HG03439 (cell line): ENCODE data around the gene PLCB3.
A peak's percentile ranks its signal among the peaks of the same experiment; 100 is the strongest.
"Not testable (repeated sequence)": the region's sequence is repeated elsewhere in the genome, so short reads cannot be mapped to it uniquely, and the experiment has no call there.

Experiments used
- ATAC-seq: cut with Tn5 transposase; IDR thresholded peaks from one replicate; pipeline ENCODE4 v1.9.1; 2021; ENCODE audit warnings: mild to moderate bottlenecking, moderate library complexity; ENCODE audit not compliant: unreplicated experiment

PLCB3 gene

GRCh38 chr11:64235437-64236161 lies 15.7 kb upstream of the PLCB3 start:
- ATAC-seq = no peak

GRCh38 chr11:64237484-64237951 lies 13.8 kb upstream of the PLCB3 start:
- ATAC-seq = no peak

- ATAC-seq = no peak
These were observed 13.3 kb upstream of the PLCB3 start for GRCh38 chr11:64238076-64238475.

GRCh38 chr11:64238999-64239398 lies 12.3 kb upstream of the PLCB3 start:
- no peak for ATAC-seq

GRCh38 chr11:64239662-64240434 lies 11.5 kb upstream of the PLCB3 start:
- ATAC-seq = no peak

DNA sequence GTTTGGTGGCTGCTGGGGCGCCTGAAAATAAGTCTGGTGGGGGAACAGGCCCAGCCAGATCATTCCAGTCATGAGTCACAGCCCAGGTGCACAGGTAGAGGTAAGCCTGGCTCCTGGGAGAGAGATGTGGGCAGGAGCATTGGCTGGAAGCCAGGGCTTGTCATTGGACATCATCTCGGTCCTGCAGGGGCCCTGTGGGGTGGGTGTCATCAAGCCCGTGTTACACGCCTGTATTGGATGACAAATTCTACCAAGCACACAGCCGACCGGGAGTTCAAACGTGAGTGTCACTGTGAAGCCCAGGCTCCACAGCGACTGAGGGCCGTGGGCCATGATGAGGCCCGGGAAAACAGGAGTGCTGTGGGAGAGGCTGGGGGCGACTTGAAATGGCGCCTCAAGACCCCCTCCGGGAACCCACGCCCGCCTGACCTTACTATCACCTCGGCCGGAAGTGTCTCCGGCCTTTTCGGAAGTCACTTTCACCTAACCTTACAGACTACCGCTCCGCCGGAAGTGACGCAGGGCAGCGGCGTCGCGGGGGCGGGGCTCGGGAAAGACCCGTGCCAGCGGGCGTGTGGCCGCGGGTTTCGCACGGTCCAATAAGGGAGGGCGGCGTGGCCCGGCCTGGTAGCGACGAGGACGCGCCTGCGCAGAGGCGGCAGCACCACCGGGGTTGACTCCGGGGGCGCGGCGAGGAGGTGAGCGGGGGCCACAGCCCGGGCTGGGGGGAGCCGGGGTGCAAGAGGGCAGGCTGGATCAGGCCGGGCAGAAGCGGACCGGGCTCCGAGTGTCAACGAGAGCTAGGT lies 10.7 kb upstream of the PLCB3 start, which contains the start of gene FKBP2:
Gene FKBP2, plus strand, starts transcription at position 661 of the 806 bp plus-strand sequence. CDS start 1,293 bp downstream, outside the sequence.
- peak; percentile 55 for ATAC-seq

DNA sequence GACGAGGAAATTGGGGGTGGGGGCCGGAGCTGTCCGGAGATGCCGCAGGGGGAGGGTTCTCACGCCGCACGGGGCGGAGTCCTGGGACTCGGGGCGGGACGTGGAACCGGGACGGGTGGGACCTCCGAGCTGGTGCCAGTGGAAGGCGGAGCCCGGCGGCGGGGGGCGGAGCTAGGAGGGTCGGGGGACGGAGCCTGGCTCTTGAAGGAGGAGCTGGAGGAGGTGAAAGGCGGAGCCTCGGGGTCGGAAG lies 10.2 kb upstream of the PLCB3 start:
- ATAC-seq = peak; percentile 56

- ATAC-seq = peak; percentile 13
These were observed 9.6 kb upstream of the PLCB3 start for GRCh38 chr11:64241491-64242374.

DNA sequence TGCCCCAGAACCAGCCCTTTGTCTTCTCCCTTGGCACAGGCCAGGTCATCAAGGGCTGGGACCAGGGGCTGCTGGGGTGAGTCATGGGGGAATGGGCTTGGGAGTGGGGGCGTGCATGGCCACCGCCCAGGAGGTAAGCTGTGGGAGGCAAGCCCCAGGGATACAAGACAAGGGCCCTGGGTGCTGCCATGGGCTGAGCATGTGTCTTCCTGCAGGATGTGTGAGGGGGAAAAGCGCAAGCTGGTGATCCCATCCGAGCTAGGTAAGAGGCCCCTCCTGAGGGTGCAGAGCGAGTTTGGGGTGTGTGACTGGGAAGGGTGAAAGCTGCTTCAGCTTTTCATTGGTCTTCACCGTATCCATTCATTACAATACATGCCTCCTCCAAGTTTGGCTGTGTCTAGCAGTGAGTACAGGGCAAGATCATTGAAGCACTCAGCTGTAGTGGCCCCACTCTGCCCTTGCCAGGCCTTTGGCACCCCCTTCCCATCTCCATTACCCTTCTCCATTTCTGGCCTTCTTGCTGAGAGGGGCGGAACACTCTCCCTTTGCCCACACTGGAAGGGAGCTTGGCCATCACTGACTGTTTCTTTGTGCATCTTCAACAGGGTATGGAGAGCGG lies 8.0 kb upstream of the PLCB3 start:
- ATAC-seq = no peak

- no peak for ATAC-seq
These were observed 7.2 kb upstream of the PLCB3 start for GRCh38 chr11:64244107-64244506.

DNA sequence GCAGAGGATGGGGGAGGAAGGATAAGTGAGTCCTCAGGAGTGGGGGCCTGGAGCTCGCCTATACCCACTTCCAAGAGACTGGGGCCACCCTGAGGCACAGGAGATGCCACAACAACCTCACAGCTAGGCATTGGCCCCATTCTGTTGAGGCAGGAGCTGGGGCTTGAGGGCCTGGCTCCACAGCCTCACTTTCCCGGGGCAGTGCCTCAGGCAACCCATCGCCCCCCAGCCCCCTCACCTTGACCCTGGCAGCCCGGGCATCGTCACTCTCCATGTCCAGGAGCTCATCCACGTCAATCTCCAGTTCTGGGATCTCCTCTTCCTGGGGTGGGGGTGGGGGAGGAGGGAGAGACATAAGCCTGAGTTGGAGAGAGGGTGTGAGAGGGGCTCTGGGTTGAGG lies 6.4 kb upstream of the PLCB3 start:
- no peak for ATAC-seq

GRCh38 chr11:64245401-64245796 lies 5.9 kb upstream of the PLCB3 start:
- no peak for ATAC-seq

DNA sequence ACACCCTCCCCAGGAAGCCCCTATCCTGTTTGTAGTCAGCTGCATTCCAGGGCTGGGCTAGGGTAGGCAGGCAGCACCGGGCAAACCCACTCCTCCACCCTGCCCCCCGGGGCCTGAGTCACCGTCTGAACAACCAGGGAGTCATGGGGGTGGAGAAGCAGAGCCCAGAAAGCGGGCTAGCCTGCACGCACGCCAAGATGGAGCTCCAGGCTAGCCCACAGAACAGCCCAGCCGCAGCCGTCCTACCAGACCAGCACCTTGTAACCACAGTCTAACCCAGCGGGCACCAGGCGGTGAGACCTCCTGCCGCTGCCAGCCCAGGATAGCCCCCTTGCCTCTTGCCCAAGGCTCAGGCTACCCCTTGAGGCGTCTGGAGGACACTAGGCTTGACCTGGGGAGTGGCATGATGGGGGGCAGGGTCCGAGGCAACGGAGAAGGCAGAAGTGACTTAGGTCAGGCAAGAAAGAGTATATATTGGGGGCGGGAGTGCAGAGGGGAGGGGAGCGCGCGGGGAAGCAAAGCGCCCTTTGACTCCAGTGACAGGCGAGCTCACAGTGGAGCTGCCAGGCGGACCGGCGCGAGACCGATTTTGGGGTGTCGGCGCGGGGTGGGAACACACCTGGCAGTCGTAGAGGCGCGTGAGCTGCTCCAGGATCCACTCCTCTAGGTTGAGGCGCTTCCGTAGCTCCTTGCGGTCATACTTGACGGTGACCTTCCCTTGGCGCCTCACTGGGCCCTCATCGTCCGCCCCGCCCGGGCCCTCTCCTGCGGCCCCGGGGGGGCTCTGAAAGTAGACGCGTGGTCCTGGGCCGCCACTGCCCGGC lies 5.3 kb upstream of the PLCB3 start:
- ATAC-seq = no peak

- not testable (repeated sequence) for ATAC-seq
These were observed 4.8 kb upstream of the PLCB3 start for GRCh38 chr11:64246621-64246870.

- ATAC-seq = no peak
These were observed 4.2 kb upstream of the PLCB3 start, which contains the start of gene PPP1R14B for GRCh38 chr11:64246871-64247728. TSS of gene PPP1R14B (minus strand) at chr11:64246943. CDS start at chr11:64246673, 270 bp downstream.

DNA sequence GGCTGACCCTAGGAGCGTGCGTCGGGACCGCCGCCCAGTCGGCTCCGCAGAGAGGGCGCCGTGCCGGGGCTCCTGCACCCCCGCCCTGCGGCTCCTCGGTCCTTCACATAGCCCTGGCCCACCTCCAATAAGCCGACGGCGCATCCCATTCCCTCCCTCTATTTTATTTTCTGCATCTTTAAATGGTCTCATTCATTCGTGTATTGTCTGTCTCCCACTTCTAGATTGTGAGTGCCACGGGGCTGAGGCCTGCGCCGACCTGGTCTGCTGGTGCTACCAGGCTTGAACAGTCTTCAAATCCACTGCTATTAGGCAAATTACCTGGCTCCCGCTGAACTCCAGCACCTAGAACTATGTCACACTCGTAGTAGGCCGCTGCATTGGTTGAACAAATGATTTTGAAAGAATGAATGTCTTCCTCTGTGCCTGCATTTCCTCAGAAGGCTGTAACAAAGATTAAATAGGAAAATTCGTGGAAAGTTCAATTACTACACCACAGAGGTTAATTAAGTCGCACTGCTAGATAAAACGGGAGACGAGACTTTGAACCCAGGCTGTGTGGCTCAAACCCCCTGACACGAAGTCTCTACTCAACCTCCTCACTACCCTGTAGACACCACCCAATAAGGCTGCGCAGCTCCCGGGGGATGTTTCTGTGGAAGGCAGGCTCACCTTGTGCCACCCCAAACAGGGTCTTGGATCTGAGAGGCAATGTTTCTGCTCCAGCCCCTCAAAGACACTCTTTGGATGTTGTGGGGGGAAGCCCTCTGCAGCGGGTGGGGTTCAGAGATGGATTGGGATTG lies 3.4 kb upstream of the PLCB3 start:
- no peak for ATAC-seq

DNA sequence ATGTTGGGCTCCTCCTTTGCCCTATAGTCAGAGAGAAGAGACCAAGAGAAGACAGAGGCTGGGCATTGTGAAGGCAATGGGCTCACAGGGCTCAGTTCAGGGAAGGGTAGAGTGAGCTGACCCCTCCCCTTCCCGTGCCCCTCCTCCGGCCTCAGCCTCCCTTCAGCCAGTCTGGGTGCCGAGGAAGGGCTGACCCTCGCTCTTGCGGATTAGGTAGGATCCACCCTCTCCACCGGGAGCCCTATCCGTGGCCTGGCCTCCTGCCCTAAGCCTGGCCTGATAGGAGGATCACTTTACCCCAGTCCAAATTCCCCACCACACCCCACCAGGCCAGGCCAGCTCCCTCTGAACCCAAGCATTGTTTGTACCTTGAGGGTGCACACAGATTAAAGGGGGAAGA lies 2.8 kb upstream of the PLCB3 start:
- no peak for ATAC-seq

DNA sequence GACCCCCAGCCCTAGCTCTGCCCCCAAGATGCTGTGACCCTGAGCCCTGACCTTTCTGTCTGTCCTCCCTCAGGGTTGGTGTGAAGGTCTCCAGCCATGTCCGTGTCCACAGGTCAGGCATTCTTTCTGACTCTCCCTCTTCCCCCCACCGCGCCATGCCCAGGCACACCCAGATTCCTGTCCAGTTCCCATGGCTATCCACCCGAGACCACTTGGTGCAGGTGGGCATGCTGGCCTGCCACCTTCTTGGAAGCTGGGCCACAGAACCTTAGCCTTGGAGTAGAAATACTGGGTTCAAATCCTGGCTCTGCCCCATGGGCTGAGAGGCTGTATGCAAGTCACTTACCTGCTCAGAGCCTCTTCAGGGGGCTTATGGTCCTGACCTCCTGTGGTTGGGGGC lies 2.3 kb upstream of the PLCB3 start:
- no peak for ATAC-seq
